Calu3 (cell line): ENCODE measurements around the gene IRAK1BP1. TPM values are rescaled to one million over a fixed set of nuclear protein-coding genes. Genes with fewer than 3 reads are reported as not detected.

ENCODE experiments used
- BruUV-seq: library from RNA; stranded (reverse); fragments of 400-500 nt; replicated peaks from 2 replicates; lab custom pipeline; 2021; lab: Mats Ljungman, UMichigan
- CTCF ChIA-PET: fragments of 300-600 bp; sonication (Branson Sonifier 250); formaldehyde crosslinking; loops from one replicate; lab custom pipeline; 2022; ENCODE audit warnings: antibody characterized with exemption; lab: Charles Lee
- DNase-seq: peaks from one replicate; pipeline ENCODE4 v3.0.0; 2022
- H3K27ac Mint-ChIP-seq: one replicate; pipeline ENCODE4 v1.8.0; 2022; ENCODE audit warnings: mixed read lengths; ENCODE audit not compliant: unreplicated experiment
- H3K27me3 Mint-ChIP-seq: one replicate; pipeline ENCODE4 v1.8.0; 2022; ENCODE audit warnings: mixed read lengths; ENCODE audit not compliant: unreplicated experiment
- H3K36me3 Mint-ChIP-seq: one replicate; pipeline ENCODE4 v1.8.0; 2022; ENCODE audit warnings: mild to moderate bottlenecking, moderate library complexity, mixed read lengths; ENCODE audit not compliant: insufficient read depth, unreplicated experiment
- H3K4me1 Mint-ChIP-seq: one replicate; pipeline ENCODE4 v1.8.0; 2022; ENCODE audit warnings: mild to moderate bottlenecking, low read depth, mixed read lengths; ENCODE audit not compliant: unreplicated experiment
- H3K4me3 Mint-ChIP-seq: one replicate; pipeline ENCODE4 v1.8.0; 2022; ENCODE audit warnings: mild to moderate bottlenecking, low read depth, moderate library complexity, mixed read lengths; ENCODE audit not compliant: unreplicated experiment
- H3K9me3 Mint-ChIP-seq: one replicate; pipeline ENCODE4 v1.8.0; 2022; ENCODE audit warnings: low read depth, mixed read lengths; ENCODE audit not compliant: unreplicated experiment
- intact Hi-C: fragments of 100-400 bp; cut with micrococcal nuclease; formaldehyde crosslinking; loops from one replicate; pipeline ENCODE4 v1.10.0; 2022; ENCODE audit not compliant: unreplicated experiment
- total RNA-seq: library from RNA; stranded (reverse); gene quantifications from 2 replicates; pipeline ENCODE4 v1.2.3, GENCODE V29; 2022
- TF ChIP-seq, protein P1 (sequence below): fragments of 200-600 bp; IDR thresholded peaks from one replicate; pipeline ENCODE4 v1.8.0; 2022; ENCODE audit warnings: antibody characterized with exemption; ENCODE audit not compliant: unreplicated experiment

Gene IRAK1BP1
- total RNA-seq, 1 experiment from 2014 or later, result 4.2 TPM

DNA sequence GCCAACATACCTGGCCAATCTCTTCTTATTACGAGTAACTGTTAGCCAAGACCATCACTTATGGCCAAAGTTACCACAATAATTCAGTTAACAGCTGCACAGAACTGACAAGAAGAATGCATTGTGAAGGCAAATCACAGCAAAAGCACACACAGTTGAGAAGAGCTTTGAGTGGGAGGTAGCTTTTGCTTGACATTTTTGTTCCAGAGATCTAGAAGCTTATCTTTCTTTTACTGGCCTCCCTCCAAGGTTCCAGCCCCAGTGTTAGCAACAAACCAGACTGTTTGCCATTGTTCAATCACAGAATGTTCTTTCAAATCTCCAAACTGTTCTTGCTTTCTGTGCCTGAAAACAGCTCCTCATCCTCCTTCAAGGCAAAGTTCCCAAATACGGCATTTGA lies 35.9 kb upstream of the IRAK1BP1 start:
- intact Hi-C loops, result loop anchor here (10.0 kb wide), 1 partner anchor 1367 kb away; the partner anchor contains the start of gene HTR1B
- H3K27ac Mint-ChIP-seq, result no peak overlapping the region
- H3K4me3 Mint-ChIP-seq, result no peak overlapping the region
- no TSS peak for BruUV-seq
- TF ChIP-seq, protein P1, sequence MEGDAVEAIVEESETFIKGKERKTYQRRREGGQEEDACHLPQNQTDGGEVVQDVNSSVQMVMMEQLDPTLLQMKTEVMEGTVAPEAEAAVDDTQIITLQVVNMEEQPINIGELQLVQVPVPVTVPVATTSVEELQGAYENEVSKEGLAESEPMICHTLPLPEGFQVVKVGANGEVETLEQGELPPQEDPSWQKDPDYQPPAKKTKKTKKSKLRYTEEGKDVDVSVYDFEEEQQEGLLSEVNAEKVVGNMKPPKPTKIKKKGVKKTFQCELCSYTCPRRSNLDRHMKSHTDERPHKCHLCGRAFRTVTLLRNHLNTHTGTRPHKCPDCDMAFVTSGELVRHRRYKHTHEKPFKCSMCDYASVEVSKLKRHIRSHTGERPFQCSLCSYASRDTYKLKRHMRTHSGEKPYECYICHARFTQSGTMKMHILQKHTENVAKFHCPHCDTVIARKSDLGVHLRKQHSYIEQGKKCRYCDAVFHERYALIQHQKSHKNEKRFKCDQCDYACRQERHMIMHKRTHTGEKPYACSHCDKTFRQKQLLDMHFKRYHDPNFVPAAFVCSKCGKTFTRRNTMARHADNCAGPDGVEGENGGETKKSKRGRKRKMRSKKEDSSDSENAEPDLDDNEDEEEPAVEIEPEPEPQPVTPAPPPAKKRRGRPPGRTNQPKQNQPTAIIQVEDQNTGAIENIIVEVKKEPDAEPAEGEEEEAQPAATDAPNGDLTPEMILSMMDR, result no peak
- no peaks in the 10 kb centered on the region for H3K27me3 Mint-ChIP-seq
- H3K9me3 Mint-ChIP-seq, result no peaks in the 10 kb centered on the region
- H3K4me1 Mint-ChIP-seq, result no peaks in the 10 kb centered on the region
- H3K36me3 Mint-ChIP-seq, result no peaks in the 10 kb centered on the region
- no peak for DNase-seq
- CTCF ChIA-PET, result no interaction called here

DNA sequence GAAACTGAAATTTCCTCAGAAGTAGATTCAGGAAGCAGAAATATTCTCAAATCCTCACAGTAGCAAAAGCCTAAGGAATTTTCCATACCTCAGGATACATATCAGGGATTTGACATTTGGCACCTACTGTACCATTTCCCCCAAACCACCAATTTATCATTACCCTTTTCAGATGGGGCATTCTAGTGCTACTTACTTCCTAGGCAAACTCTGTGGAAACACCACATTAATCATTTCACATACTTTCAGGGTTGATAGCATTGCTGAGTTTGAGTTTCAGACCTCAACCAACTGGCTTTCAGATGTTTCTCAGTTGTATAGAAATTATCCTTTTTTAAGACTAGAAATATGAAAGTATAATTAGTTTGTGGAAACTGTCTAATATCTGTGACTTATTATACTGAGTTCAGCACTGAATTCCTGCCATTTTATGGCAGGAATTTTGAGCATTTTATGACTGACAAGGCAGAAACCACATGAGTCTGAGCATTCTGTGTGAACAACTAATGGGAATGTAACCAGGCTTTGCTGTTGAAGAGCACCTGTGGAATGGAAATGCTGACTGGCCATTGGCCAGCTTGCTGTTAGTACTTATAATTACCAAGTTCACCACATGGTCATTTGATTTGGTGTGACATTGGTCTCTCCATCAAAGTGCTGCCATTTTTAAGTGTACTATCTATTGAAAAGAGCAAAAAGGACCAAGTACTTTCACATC lies 35.1 kb upstream of the IRAK1BP1 start:
- no peaks in the 10 kb centered on the region for H3K27me3 Mint-ChIP-seq
- H3K9me3 Mint-ChIP-seq, result no peaks in the 10 kb centered on the region
- H3K4me3 Mint-ChIP-seq, result no peak overlapping the region
- BruUV-seq, result no TSS peak
- H3K36me3 Mint-ChIP-seq, result no peaks in the 10 kb centered on the region
- H3K4me1 Mint-ChIP-seq, result no peaks in the 10 kb centered on the region
- CTCF ChIA-PET, result interaction anchor here (0.7 kb wide), 1 partner anchor 610 kb away, joined by 4 read pairs; no protein-coding TSS in a partner anchor
- no peak overlapping the region for H3K27ac Mint-ChIP-seq
- DNase-seq, result no peak
- intact Hi-C loops, result loop anchor here (10.0 kb wide), 1 partner anchor 1367 kb away; the partner anchor contains the start of gene HTR1B
- TF ChIP-seq, protein P1, result no peak

DNA sequence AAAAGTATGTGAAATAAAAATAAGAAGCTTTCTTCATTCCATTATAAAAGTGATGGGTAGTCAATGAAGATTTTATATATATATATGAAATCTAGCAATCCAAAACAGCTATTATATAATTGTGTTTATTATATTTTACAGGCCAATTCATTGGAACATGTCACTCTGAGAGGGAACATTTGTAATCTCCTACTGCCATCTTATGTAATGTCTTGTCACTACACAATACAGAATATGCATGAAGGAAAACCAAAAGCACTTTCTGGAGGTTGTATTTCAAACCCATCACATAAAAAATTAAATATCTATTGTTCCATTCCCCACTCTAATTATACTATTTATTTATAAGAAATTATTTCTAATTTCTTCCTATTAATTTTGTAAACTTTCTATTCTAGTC lies 31.5 kb upstream of the IRAK1BP1 start:
- intact Hi-C loops, result loop anchor here (1.0 to 10.0 kb wide), 2 partner anchors 1096 to 1371 kb away; partner anchors contain the start of gene HTR1B
- DNase-seq, result no peak
- H3K27me3 Mint-ChIP-seq, result no peaks in the 10 kb centered on the region
- H3K4me3 Mint-ChIP-seq, result no peak overlapping the region
- BruUV-seq, result no TSS peak
- no peaks in the 10 kb centered on the region for H3K9me3 Mint-ChIP-seq
- TF ChIP-seq, protein P1, result no peak
- H3K36me3 Mint-ChIP-seq, result no peaks in the 10 kb centered on the region
- H3K4me1 Mint-ChIP-seq, result no peaks in the 10 kb centered on the region
- CTCF ChIA-PET, result no interaction called here
- H3K27ac Mint-ChIP-seq, result no peak overlapping the region

DNA sequence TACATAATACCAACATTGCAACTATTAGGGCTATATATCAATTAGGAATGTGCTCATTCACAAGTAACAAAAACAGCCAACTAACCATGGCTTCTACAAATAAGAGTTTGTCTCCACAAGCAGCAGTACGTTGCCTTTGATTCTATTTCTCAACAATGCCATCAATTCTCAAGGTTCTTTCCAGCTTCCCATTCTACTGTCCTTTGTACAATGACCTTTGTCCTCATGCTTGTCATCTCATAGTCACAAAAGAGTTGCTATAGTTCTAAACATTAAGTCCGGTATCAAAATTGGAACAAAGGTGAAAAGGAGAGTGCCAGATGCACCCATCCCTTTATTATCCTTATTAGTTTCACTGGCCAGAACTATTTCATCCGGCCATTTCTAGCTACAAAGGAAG lies 30.8 kb upstream of the IRAK1BP1 start:
- Mint-ChIP-seq H3K27ac (no peak overlapping the region), H3K27me3 (no peaks in the 10 kb centered on the region), H3K9me3 (no peaks in the 10 kb centered on the region), H3K4me3 (no peak overlapping the region), H3K36me3 (no peaks in the 10 kb centered on the region), H3K4me1 (no peaks in the 10 kb centered on the region)
- TF ChIP-seq, protein P1, result no peak
- no TSS peak for BruUV-seq
- intact Hi-C loops, result loop anchor here (10.0 kb wide), 1 partner anchor 1372 kb away; the partner anchor contains the start of gene HTR1B
- CTCF ChIA-PET, result no interaction called here
- DNase-seq, result no peak
